Vagina (tissue), 2 donors: Measurements from ENCODE around the gene WIPF2.

ENCODE experiments used
- CTCF ChIP-seq, 3 experiments: fragments of 450-650 bp in 2 of 3; fragments of 200-600 bp in 1 of 3; sonication (generic) in 1 of 3; IDR thresholded peaks; one replicate each; pipeline ENCODE4 v1.5.1; 2017 to 2019; ENCODE audit warnings: antibody characterized with exemption in 3 of 3, mild to moderate bottlenecking in 2 of 3, moderate library complexity in 2 of 3
- POLR2A ChIP-seq, 2 donors: fragments of 450-650 bp; IDR thresholded peaks; one replicate each; pipeline ENCODE4 v1.6.1; 2017; ENCODE audit warnings: antibody characterized with exemption in 2 of 2, mild to moderate bottlenecking in 2 of 2, moderate library complexity in 2 of 2

DNA sequence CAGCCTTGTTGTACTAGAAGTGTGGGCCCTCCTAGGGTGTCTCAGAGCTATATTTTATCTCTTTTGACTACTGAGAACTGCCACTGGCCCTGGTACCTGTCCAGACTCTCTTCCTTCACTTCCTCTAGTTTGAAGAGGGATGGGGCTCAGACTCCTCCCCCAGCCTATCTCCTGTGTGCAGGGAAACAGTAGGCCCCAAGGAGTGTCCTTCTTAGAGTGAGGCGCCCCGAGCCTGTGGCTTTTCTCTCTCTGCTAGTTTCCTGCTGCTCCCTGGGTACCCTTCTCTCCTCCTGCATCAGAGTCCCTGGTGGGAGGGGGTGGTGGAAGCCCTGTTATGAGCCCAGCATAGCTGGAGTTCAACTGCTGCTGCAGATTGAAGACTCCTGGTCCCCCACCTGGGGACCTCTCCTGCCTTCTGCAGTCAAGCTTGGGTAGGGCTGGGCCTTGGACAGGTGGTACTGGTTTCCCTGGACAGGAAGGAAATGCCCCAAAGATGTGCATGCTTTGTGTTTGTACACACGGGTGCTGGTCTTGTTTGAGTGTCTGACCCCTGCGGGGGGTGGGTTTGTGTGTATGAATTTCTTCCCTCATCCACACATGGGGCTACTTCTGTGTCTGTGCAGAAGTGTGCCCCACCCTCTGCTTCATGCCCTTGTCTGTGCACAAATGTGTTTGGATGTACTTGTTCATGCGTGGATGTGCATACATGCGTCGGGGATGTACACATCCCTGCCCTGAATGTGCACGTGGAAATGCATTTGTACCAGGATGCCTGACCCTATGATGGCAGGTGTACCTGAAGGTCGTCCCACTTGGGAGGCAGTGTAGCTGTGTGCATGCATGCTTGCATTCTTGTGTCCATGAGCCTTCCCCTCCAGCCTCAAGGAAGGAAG is 96.8 kb downstream of the WIPF2 start:
- no peak for TF ChIP-seq CTCF (IDR thresholded peaks at IDR 0.05)
- no peak for TF ChIP-seq POLR2A (IDR thresholded peaks at IDR 0.05)
